Heart left ventricle (tissue), 16 donors: ENCODE measurements around the gene EIF3A. TPM values are rescaled to one million over a fixed set of nuclear protein-coding genes. Genes with fewer than 3 reads are reported as not detected.

Experiments used
- ATAC-seq, 4 donors: fragments of 200-7000 bp; cut with Tn5 transposase; one replicate each; pipeline ENCODE4 v1.9.1; 2020 to 2022; ENCODE audit warnings: moderate library complexity in 4 of 4, mild to moderate bottlenecking in 3 of 4, moderate number of reproducible peaks in 1 of 4
- DNase-seq, 5 donors: peaks; one replicate each; pipeline ENCODE4 v3.0.0-alpha.2; 2020
- H3K27ac ChIP-seq, 12 donors: fragments of 200-600 bp; sonication (generic) in 4 of 12; one replicate each; pipeline versions ENCODE4 v1.5.0 to v1.8.0; 2016 to 2022; ENCODE audit warnings: mild to moderate bottlenecking in 2 of 12
- H3K27me3 ChIP-seq, 9 donors: fragments of 200-600 bp; sonication (generic) in 2 of 9; one replicate each; pipeline versions ENCODE4 v1.5.1 to v1.8.0; 2016 to 2022; ENCODE audit warnings: mild to moderate bottlenecking in 3 of 9
- H3K36me3 ChIP-seq, 9 donors: fragments of 200-600 bp; sonication (generic) in 2 of 9; one replicate each; pipeline versions ENCODE4 v1.5.0 to v1.8.0; 2018 to 2022; ENCODE audit warnings: mild to moderate bottlenecking in 2 of 9
- H3K4me1 ChIP-seq, 12 donors: fragments of 200-600 bp; sonication (generic) in 4 of 12; one replicate each; pipeline versions ENCODE4 v1.5.0 to v1.8.0; 2016 to 2022; ENCODE audit warnings: mild to moderate bottlenecking in 3 of 12
- H3K4me3 ChIP-seq, 12 donors: fragments of 200-600 bp; sonication (generic) in 4 of 12; one replicate each; pipeline versions ENCODE4 v1.5.0 to v1.8.0; 2017 to 2022; ENCODE audit warnings: mild to moderate bottlenecking in 9 of 12, moderate library complexity in 4 of 12
- H3K9me3 ChIP-seq, 12 donors: fragments of 200-600 bp; sonication (generic) in 4 of 12; one replicate each; pipeline versions ENCODE4 v1.5.0 to v1.8.0; 2016 to 2022; ENCODE audit warnings: mild to moderate bottlenecking in 1 of 12
- CTCF ChIP-seq, 12 donors: fragments of 200-600 bp; sonication (generic) in 4 of 12; IDR thresholded peaks; one replicate each; pipeline versions ENCODE4 v1.5.0 to v1.8.0; 2018 to 2022; ENCODE audit warnings: antibody characterized with exemption in 12 of 12, mild to moderate bottlenecking in 5 of 12
- POLR2A ChIP-seq, 2 donors: fragments of 450-650 bp; IDR thresholded peaks; one replicate each; pipeline ENCODE4 v1.6.1; 2017; ENCODE audit warnings: antibody characterized with exemption in 2 of 2, mild to moderate bottlenecking in 2 of 2, moderate library complexity in 2 of 2
- WGBS, 4 donors: extraction: QIAGEN DNeasy Blood & Tissue Kit in 2 of 4; methylation state at CpG; one replicate each; pipeline versions ENCODE4 v1.1.5 to v1.1.7; 2013 to 2018; 5-methylcytosine and 5-hydroxymethylcytosine counted together
- intact Hi-C, 10 donors: fragments of 100-400 bp; cut with DNase I; formaldehyde crosslinking; loops; one replicate each; pipeline versions ENCODE4 v1.11.1 to v1.14.2; 2022
- polyA plus RNA-seq, 2 donors: library from polyadenylated mRNA; stranded (reverse); fragments of 200-250 nt; gene quantifications; one replicate each; pipeline ENCODE4 v1.2.3, GENCODE V29; 2013
- total RNA-seq, 9 donors: library from RNA; depleted of rRNA in 2 of 9; stranded (reverse); fragments of >200 nt in 2 of 9; fragmentation: NEBNext Ultra II Directional in 3 of 9; extraction: Animal tissue kit (Norgen Biotek cat#: 25700) in 3 of 9; gene quantifications; one replicate each; pipeline versions ENCODE4 v1.1.0 to v1.2.4, GENCODE V29; 2016 to 2023
- donor health status: ischemic (EF 13 %, LVEDD 7.1; RV severe dilation, severe dysfunction).
- donor health status: healthy with polysubstance abuse.
- donor health status: DM: no; HTN: yes; CAD: no.
- donor health status: DM: no; HTN: no; CAD: no.
- donor health status: ischemic (EF 25% LVEDD 6.9; RV normal size, moderate dysfunction).
- donor health status: ischemic (EF 25% LVEDD 5.7; RV mildly dilated, moderate dysfunction).
- donor health status: healthy.
- donor health status: DM: yes; HTN: yes; CAD: no.
- donor health status: ischemic (EF 35%, LVEDD 5.7; RV mildly dilated, moderate dysfunction).
- donor health status: nonischemic (EF 11% LVEDD 7.7; RV severe dilation, severe dysfunction).
- donor health status: DM: yes; HTN: yes; CAD: no.
- donor health status: PGD.
- donor health status: ischemic (EF 29% LVEDD 5.4; RV normal size, mild dysfunction).
- donor health status: nonischemic (EF 23%, LVEDD 6.1; RV moderate dilation, normal function).

EIF3A gene
- total and polyA plus RNA-seq, 11 donors: 41.9 to 143 (median 103) TPM

- DNase-seq: no peak
- H3K4me3 ChIP-seq: no peak overlapping the region
- no peaks in the 10 kb centered on the region for H3K4me1 ChIP-seq
- peaks cover 6 to 100% (median 98%) of the 10 kb centered on the region in 9 donors for H3K36me3 ChIP-seq
- no peaks in the 10 kb centered on the region for H3K9me3 ChIP-seq
- no peaks in the 10 kb centered on the region for H3K27me3 ChIP-seq
- H3K27ac ChIP-seq: no peak overlapping the region
- intact Hi-C loops: no loop called here
- no peak for TF ChIP-seq CTCF (IDR thresholded peaks at IDR 0.05)
- TF ChIP-seq POLR2A (IDR thresholded peaks at IDR 0.05): no peak
- no peak for ATAC-seq
- WGBS, 4 donors: 81 to 90% (median 85%) methylated on average over 1 of the region's 1 CpG
Observed at GRCh38 chr10:119055472-119055871, 25.1 kb downstream of the EIF3A start.

- H3K4me1 ChIP-seq: no peaks in the 10 kb centered on the region
- ATAC-seq (no peak), DNase-seq (no peak)
- 87 to 93% (median 90%) methylated on average over 3 of the region's 3 CpGs for WGBS, 4 donors
- H3K36me3 ChIP-seq: peaks cover 2 to 100% (median 98%) of the 10 kb centered on the region in 9 donors
- H3K9me3 ChIP-seq: no peaks in the 10 kb centered on the region
- H3K4me3 ChIP-seq: no peak overlapping the region
- H3K27me3 ChIP-seq: no peaks in the 10 kb centered on the region
- H3K27ac ChIP-seq: no peak overlapping the region
- TF ChIP-seq CTCF (IDR thresholded peaks at IDR 0.05) (no peak), POLR2A (IDR thresholded peaks at IDR 0.05) (no peak)
- intact Hi-C loops: no loop called here
Observed at GRCh38 chr10:119051775-119052174, 28.8 kb downstream of the EIF3A start.

GRCh38 chr10:119049777-119050176, 30.8 kb downstream of the EIF3A start:
- ATAC-seq: no peak
- Histone ChIP-seq H3K4me3 (no peak overlapping the region), H3K36me3 (peaks cover 0 to 100% (median 98%) of the 10 kb centered on the region in 9 donors), H3K9me3 (no peaks in the 10 kb centered on the region), H3K4me1 (no peaks in the 10 kb centered on the region), H3K27ac (no peak overlapping the region), H3K27me3 (no peaks in the 10 kb centered on the region)
- 95 to 97% (median 96%) methylated on average over 14 of the region's 14 CpGs for WGBS, 4 donors
- no peak for DNase-seq
- no peak for TF ChIP-seq CTCF (IDR thresholded peaks at IDR 0.05)
- intact Hi-C loops: loop anchor here in 1 of 10 donors (10.0 kb wide), 1 partner anchor 65 kb away; no protein-coding TSS in a partner anchor

- 96 to 99% (median 96%) methylated on average over 5 of the region's 5 CpGs for WGBS, 4 donors
- no peaks in the 10 kb centered on the region for H3K9me3 ChIP-seq
- H3K27me3 ChIP-seq: no peaks in the 10 kb centered on the region
- no peak for ATAC-seq
- TF ChIP-seq CTCF (IDR thresholded peaks at IDR 0.05): no peak
- DNase-seq: no peak
- peaks cover 0 to 100% (median 98%) of the 10 kb centered on the region in 9 donors for H3K36me3 ChIP-seq
- H3K4me3 ChIP-seq: no peak overlapping the region
- H3K27ac ChIP-seq: no peak overlapping the region
- intact Hi-C loops: loop anchor here in 1 of 10 donors (10.0 kb wide), 1 partner anchor 65 kb away; no protein-coding TSS in a partner anchor
- H3K4me1 ChIP-seq: no peaks in the 10 kb centered on the region
Observed at GRCh38 chr10:119049361-119049760, 31.3 kb downstream of the EIF3A start.
